DMS79 treated with DMSO at 0.1 percent for 48 hours (cell line): ENCODE results near the gene MASP2.
"Not testable (repeated sequence)": the region's sequence is repeated elsewhere in the genome, so short reads cannot be mapped to it uniquely, and the experiment has no call there.

Experiments used
- DNase-seq: peaks from one replicate; lab custom pipeline; 2025; lab: John Stamatoyannopoulos, UW

Gene MASP2

GRCh38 chr1:11058595-11059154 is 11.6 kb upstream of the MASP2 start:
- peak; percentile 81 for DNase-seq

- no peak for DNase-seq
Observed at GRCh38 chr1:11058026-11058425, 11.0 kb upstream of the MASP2 start.

- no peak for DNase-seq
Observed at GRCh38 chr1:11057477-11057876, 10.4 kb upstream of the MASP2 start.

- no peak for DNase-seq
Observed at GRCh38 chr1:11056504-11056903, 9.5 kb upstream of the MASP2 start.

- DNase-seq: no peak
Observed at GRCh38 chr1:11055676-11056075, 8.6 kb upstream of the MASP2 start.

GRCh38 chr1:11054666-11055065 is 7.6 kb upstream of the MASP2 start:
- no peak for DNase-seq

GRCh38 chr1:11054181-11054580 is 7.1 kb upstream of the MASP2 start:
- DNase-seq: no peak

- no peak for DNase-seq
Observed at GRCh38 chr1:11053758-11054137, 6.7 kb upstream of the MASP2 start.

GRCh38 chr1:11052839-11053757 is 6.1 kb upstream of the MASP2 start:
- no peak for DNase-seq

- no peak for DNase-seq
Observed at GRCh38 chr1:11051781-11052511, 4.9 kb upstream of the MASP2 start.

GRCh38 chr1:11051121-11051520 is 4.1 kb upstream of the MASP2 start:
- not testable (repeated sequence) for DNase-seq

GRCh38 chr1:11046270-11046566 is 821 bp downstream of the MASP2 start:
- no peak for DNase-seq

- peak; percentile 22 for DNase-seq
Observed at GRCh38 chr1:11045428-11046269, 1.4 kb downstream of the MASP2 start.

- no peak for DNase-seq
Observed at GRCh38 chr1:11044849-11045427, 2.1 kb downstream of the MASP2 start.

- no peak for DNase-seq
Observed at GRCh38 chr1:11044086-11044848, 2.8 kb downstream of the MASP2 start.

- DNase-seq: no peak
Observed at GRCh38 chr1:11042995-11043874, 3.8 kb downstream of the MASP2 start.

- DNase-seq: no peak
Observed at GRCh38 chr1:11042065-11042464, 5.0 kb downstream of the MASP2 start.

GRCh38 chr1:11041048-11041447 is 6.0 kb downstream of the MASP2 start:
- DNase-seq: no peak

- not testable (repeated sequence) for DNase-seq
Observed at GRCh38 chr1:11040105-11040429, 7.0 kb downstream of the MASP2 start.
